ENCODE measurements around the gene AGTR1. TPM values are rescaled to one million over a fixed set of nuclear protein-coding genes. Genes with fewer than 3 reads are reported as not detected.
"Not testable (repeated sequence)": the region's sequence is repeated elsewhere in the genome, so short reads cannot be mapped to it uniquely, and the experiment has no call there.

The AGTR1 gene
- total RNA-seq, 1 donor from 2014 or later: not detected

- not testable (repeated sequence) for DNase-seq (ENCODE audit: low spot score); H3K27ac Mint-ChIP-seq
These were observed 87.3 kb downstream of the AGTR1 start for GRCh38 chr3:148785026-148785425.

GRCh38 chr3:148786159-148786558 lies 88.5 kb downstream of the AGTR1 start:
- H3K27ac Mint-ChIP-seq; H3K4me3 Mint-ChIP-seq; H3K4me1 Mint-ChIP-seq (ENCODE audit: low read depth); H3K27me3 Mint-ChIP-seq (ENCODE audit: insufficient read depth); H3K9me3 Mint-ChIP-seq; H3K36me3 Mint-ChIP-seq (ENCODE audit: low read depth); DNase-seq (ENCODE audit: low spot score); intact Hi-C loops (cut with micrococcal nuclease): not testable (repeated sequence)

More at GRCh38 chr3:148785026-148785425, 87.3 kb downstream of the AGTR1 start:
- H3K9me3 Mint-ChIP-seq; H3K36me3 Mint-ChIP-seq (ENCODE audit: low read depth); H3K4me3 Mint-ChIP-seq; intact Hi-C loops (cut with micrococcal nuclease); H3K27me3 Mint-ChIP-seq (ENCODE audit: insufficient read depth); H3K4me1 Mint-ChIP-seq (ENCODE audit: low read depth): not testable (repeated sequence)

- Mint-ChIP-seq H3K4me1 (ENCODE audit: low read depth) (no peaks in the 10 kb centered on the region), H3K36me3 (ENCODE audit: low read depth) (no peaks in the 10 kb centered on the region), H3K27ac (no peak overlapping the region), H3K4me3 (no peak overlapping the region), H3K9me3 (no peaks in the 10 kb centered on the region), H3K27me3 (ENCODE audit: insufficient read depth) (peaks cover 2% of the 10 kb centered on the region)
- intact Hi-C loops (cut with micrococcal nuclease): no loop called here
- DNase-seq (ENCODE audit: low spot score): no peak
These were observed 91.4 kb downstream of the AGTR1 start for GRCh38 chr3:148789146-148789545.

GRCh38 chr3:148789906-148790305 lies 92.2 kb downstream of the AGTR1 start:
- no peak overlapping the region for H3K4me3 Mint-ChIP-seq
- peaks cover 2% of the 10 kb centered on the region for H3K27me3 Mint-ChIP-seq (ENCODE audit: insufficient read depth)
- H3K4me1 Mint-ChIP-seq (ENCODE audit: low read depth): no peaks in the 10 kb centered on the region
- no peak for DNase-seq (ENCODE audit: low spot score)
- intact Hi-C loops (cut with micrococcal nuclease): no loop called here
- no peak overlapping the region for H3K27ac Mint-ChIP-seq
- H3K36me3 Mint-ChIP-seq (ENCODE audit: low read depth): no peaks in the 10 kb centered on the region
- H3K9me3 Mint-ChIP-seq: no peaks in the 10 kb centered on the region

GRCh38 chr3:148790370-148790769 lies 92.7 kb downstream of the AGTR1 start:
- H3K27me3 Mint-ChIP-seq (ENCODE audit: insufficient read depth): peaks cover 2% of the 10 kb centered on the region
- intact Hi-C loops (cut with micrococcal nuclease): no loop called here
- H3K36me3 Mint-ChIP-seq (ENCODE audit: low read depth): no peaks in the 10 kb centered on the region
- H3K9me3 Mint-ChIP-seq: no peaks in the 10 kb centered on the region
- H3K4me1 Mint-ChIP-seq (ENCODE audit: low read depth): no peaks in the 10 kb centered on the region
- no peak for DNase-seq (ENCODE audit: low spot score)
- H3K4me3 Mint-ChIP-seq: no peak overlapping the region
- H3K27ac Mint-ChIP-seq: no peak overlapping the region

- Mint-ChIP-seq H3K9me3 (no peaks in the 10 kb centered on the region), H3K27me3 (ENCODE audit: insufficient read depth) (peaks cover 2% of the 10 kb centered on the region), H3K27ac (no peak overlapping the region), H3K4me3 (no peak overlapping the region), H3K36me3 (ENCODE audit: low read depth) (no peaks in the 10 kb centered on the region), H3K4me1 (ENCODE audit: low read depth) (no peaks in the 10 kb centered on the region)
- no peak for DNase-seq (ENCODE audit: low spot score)
- intact Hi-C loops (cut with micrococcal nuclease): no loop called here
These were observed 93.4 kb downstream of the AGTR1 start for GRCh38 chr3:148790851-148791735.

GRCh38 chr3:148791920-148792319 lies 94.2 kb downstream of the AGTR1 start:
- Mint-ChIP-seq H3K27me3 (ENCODE audit: insufficient read depth) (peaks cover 2% of the 10 kb centered on the region), H3K36me3 (ENCODE audit: low read depth) (no peaks in the 10 kb centered on the region), H3K4me1 (ENCODE audit: low read depth) (no peaks in the 10 kb centered on the region), H3K9me3 (no peaks in the 10 kb centered on the region), H3K27ac (no peak overlapping the region), H3K4me3 (no peak overlapping the region)
- no peak for DNase-seq (ENCODE audit: low spot score)
- intact Hi-C loops (cut with micrococcal nuclease): no loop called here

- no peaks in the 10 kb centered on the region for H3K9me3 Mint-ChIP-seq
- no peaks in the 10 kb centered on the region for H3K4me1 Mint-ChIP-seq (ENCODE audit: low read depth)
- H3K4me3 Mint-ChIP-seq: no peak overlapping the region
- DNase-seq (ENCODE audit: low spot score): no peak
- intact Hi-C loops (cut with micrococcal nuclease): no loop called here
- no peak overlapping the region for H3K27ac Mint-ChIP-seq
- H3K36me3 Mint-ChIP-seq (ENCODE audit: low read depth): no peaks in the 10 kb centered on the region
- H3K27me3 Mint-ChIP-seq (ENCODE audit: insufficient read depth): peaks cover 4% of the 10 kb centered on the region
These were observed 94.8 kb downstream of the AGTR1 start for GRCh38 chr3:148792516-148792915.

Other genes with a start within 250 kb of the AGTR1 start
- gene CPB1, start 129.9 kb downstream of the AGTR1 start, total RNA-seq: not detected in 2 replicates
- not detected in 2 replicates for gene CPA3, start 167.4 kb downstream of the AGTR1 start, total RNA-seq